GM23338 (cell line): ENCODE results near the gene SLC41A2.

Experiments used
- CREB1 ChIP-seq: fragments of 250-450 bp; sonication (Bioruptor Pico); IDR thresholded peaks from 2 replicates; pipeline ENCODE4 v1.5.0; 2020; ENCODE audit warnings: low read depth, mild to moderate bottlenecking, moderate library complexity
- CTCF ChIP-seq, 2 experiments: fragments of 200-600 bp in 1 of 2; sonication (generic) in 1 of 2; conservative IDR thresholded peaks; 2 replicates each; pipeline versions ENCODE4 v1.5.1 to v1.6.1; 2016 to 2017; ENCODE audit warnings: antibody characterized with exemption in 2 of 2, low read depth in 2 of 2, mild to moderate bottlenecking in 2 of 2, moderate library complexity in 1 of 2
- ETS1 ChIP-seq: IDR thresholded peaks from 2 replicates; pipeline ENCODE4 v1.6.1; 2016; ENCODE audit warnings: antibody characterized with exemption
- EZH2 ChIP-seq: fragments of 200-600 bp; sonication (generic); IDR thresholded peaks from one replicate; pipeline ENCODE4 v1.8.0; 2017; ENCODE audit warnings: antibody characterized with exemption, mild to moderate bottlenecking, low read depth; ENCODE audit not compliant: unreplicated experiment
- EZH2phosphoT487 ChIP-seq: fragments of 200-600 bp; sonication (generic); IDR thresholded peaks from one replicate; pipeline ENCODE4 v1.8.1; 2018; ENCODE audit warnings: antibody characterized with exemption; ENCODE audit not compliant: unreplicated experiment
- NANOG ChIP-seq: IDR thresholded peaks from 2 replicates; pipeline ENCODE4 v1.6.1; 2016; ENCODE audit warnings: antibody characterized with exemption, borderline replicate concordance
- POLR2AphosphoS5 ChIP-seq: IDR thresholded peaks from 2 replicates; pipeline ENCODE4 v1.6.1; 2016; ENCODE audit warnings: antibody characterized with exemption, low read depth
- REST ChIP-seq: IDR thresholded peaks from one replicate; pipeline ENCODE4 v1.6.1; 2018; ENCODE audit warnings: antibody characterized with exemption; ENCODE audit not compliant: unreplicated experiment
- ZNF114 ChIP-seq: fragments of 250-450 bp; sonication (Bioruptor Pico); IDR thresholded peaks from 2 replicates; pipeline ENCODE4 v1.5.0; 2020; ENCODE audit warnings: mild to moderate bottlenecking, moderate library complexity

GRCh38 chr12:104933778-104934177, 24.3 kb downstream of the SLC41A2 start:
- TF ChIP-seq REST: no peak
- no peak for TF ChIP-seq CTCF (conservative IDR thresholded peaks at IDR 0.05; ENCODE audit: low read depth in 2 of 2)
- no peak for TF ChIP-seq EZH2
- no peak for TF ChIP-seq POLR2AphosphoS5
- TF ChIP-seq EZH2phosphoT487: no peak
- TF ChIP-seq CREB1 (CRISPR knock-in tag): no peak
- no peak for TF ChIP-seq ZNF114 (CRISPR knock-in tag)
- TF ChIP-seq NANOG: no peak
- TF ChIP-seq ETS1: no peak
